Measurements from ENCODE around the gene CDH16.

The CDH16 gene

DNA sequence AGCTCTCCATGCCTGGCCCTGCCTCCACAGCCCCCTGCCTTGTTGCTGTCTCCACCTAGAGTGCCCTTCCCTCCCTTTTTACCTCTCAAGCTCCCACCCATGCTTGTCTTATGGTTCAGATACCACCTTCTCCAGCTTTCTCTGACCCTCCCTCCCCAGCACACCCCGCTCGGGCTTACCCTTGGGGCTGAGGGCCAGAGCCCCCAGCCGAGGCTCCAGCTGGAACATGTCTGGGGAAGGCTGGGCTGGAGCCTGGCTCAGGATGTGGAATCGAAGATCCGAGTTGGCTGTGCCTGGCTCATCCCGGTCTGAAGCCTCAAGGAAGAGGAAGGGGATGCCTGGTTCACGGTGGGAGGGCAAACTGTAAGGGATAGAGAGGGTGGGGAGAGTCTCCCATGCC is 3.6 kb downstream of the CDH16 start:
- H2AFZ ChIP-seq (ENCODE audit: low read depth, low read length): no peak overlapping the region
- no peaks in the 10 kb centered on the region for H3K79me2 ChIP-seq (ENCODE audit: low read length)
- H3K4me2 ChIP-seq (ENCODE audit: low read length): no peak overlapping the region
- H3K4me3 ChIP-seq (ENCODE audit: low read length): no peak overlapping the region
- TF ChIP-seq, protein P1, sequence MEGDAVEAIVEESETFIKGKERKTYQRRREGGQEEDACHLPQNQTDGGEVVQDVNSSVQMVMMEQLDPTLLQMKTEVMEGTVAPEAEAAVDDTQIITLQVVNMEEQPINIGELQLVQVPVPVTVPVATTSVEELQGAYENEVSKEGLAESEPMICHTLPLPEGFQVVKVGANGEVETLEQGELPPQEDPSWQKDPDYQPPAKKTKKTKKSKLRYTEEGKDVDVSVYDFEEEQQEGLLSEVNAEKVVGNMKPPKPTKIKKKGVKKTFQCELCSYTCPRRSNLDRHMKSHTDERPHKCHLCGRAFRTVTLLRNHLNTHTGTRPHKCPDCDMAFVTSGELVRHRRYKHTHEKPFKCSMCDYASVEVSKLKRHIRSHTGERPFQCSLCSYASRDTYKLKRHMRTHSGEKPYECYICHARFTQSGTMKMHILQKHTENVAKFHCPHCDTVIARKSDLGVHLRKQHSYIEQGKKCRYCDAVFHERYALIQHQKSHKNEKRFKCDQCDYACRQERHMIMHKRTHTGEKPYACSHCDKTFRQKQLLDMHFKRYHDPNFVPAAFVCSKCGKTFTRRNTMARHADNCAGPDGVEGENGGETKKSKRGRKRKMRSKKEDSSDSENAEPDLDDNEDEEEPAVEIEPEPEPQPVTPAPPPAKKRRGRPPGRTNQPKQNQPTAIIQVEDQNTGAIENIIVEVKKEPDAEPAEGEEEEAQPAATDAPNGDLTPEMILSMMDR (IDR thresholded peaks at IDR 0.05; ENCODE audit: low read depth, low read length): no peak
- no peak for TF ChIP-seq EZH2phosphoT487 (IDR thresholded peaks at IDR 0.05; ENCODE audit: low read depth)
- H3K36me3 ChIP-seq (replicated peaks; ENCODE audit: low read depth, low read length): no peaks in the 10 kb centered on the region
- H3K9ac ChIP-seq (ENCODE audit: low read length): no peak overlapping the region
- H3K9me3 ChIP-seq (ENCODE audit: insufficient read depth, low read length): no peaks in the 10 kb centered on the region
- 0 out of 2 replicates have a peak, but pooled peaks cover 3% of the 10 kb centered on the region for H3K4me1 ChIP-seq (ENCODE audit: low read length)
- H4K20me1 ChIP-seq (ENCODE audit: insufficient read depth, low read length): no peaks in the 10 kb centered on the region
- H3K27me3 ChIP-seq (ENCODE audit: low read depth, low read length): 0 out of 2 replicates have a peak, but pooled peaks cover 8% of the 10 kb centered on the region
- no peak overlapping the region for H3K27ac ChIP-seq (ENCODE audit: low read length)

DNA sequence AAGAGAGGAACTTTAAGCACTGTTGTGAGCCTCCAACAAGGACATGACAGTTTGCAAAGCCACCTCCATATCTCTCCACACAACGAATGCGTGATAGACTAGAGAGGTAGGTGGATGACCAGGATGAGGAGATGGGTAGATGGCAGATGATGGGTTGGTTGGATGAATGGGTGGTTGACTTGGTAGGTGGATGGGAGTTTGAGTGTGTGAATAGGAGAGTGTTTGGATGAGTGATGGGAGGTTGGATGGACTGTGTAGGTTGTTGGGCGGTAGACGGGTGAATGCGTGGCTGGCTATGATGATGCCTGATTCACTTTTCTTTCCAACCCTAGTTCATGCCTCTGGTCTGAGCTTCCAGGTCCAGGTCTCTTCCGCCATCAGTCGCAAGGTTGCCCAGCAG is 4.1 kb downstream of the CDH16 start:
- Histone ChIP-seq H2AFZ (ENCODE audit: low read depth, low read length) (no peak overlapping the region), H3K79me2 (ENCODE audit: low read length) (no peaks in the 10 kb centered on the region), H3K4me2 (ENCODE audit: low read length) (no peak overlapping the region), H3K4me3 (ENCODE audit: low read length) (no peak overlapping the region), H3K9ac (ENCODE audit: low read length) (no peak overlapping the region), H3K4me1 (ENCODE audit: low read length) (0 out of 2 replicates have a peak, but pooled peaks cover 2% of the 10 kb centered on the region), H3K27ac (ENCODE audit: low read length) (no peak overlapping the region), H3K9me3 (ENCODE audit: insufficient read depth, low read length) (no peaks in the 10 kb centered on the region), H3K27me3 (ENCODE audit: low read depth, low read length) (0 out of 2 replicates have a peak, but pooled peaks cover 8% of the 10 kb centered on the region), H4K20me1 (ENCODE audit: insufficient read depth, low read length) (no peaks in the 10 kb centered on the region), H3K36me3 (replicated peaks; ENCODE audit: low read depth, low read length) (no peaks in the 10 kb centered on the region)
- TF ChIP-seq, protein P1 (IDR thresholded peaks at IDR 0.05; ENCODE audit: low read depth, low read length): no peak
- TF ChIP-seq EZH2phosphoT487 (IDR thresholded peaks at IDR 0.05; ENCODE audit: low read depth): no peak

DNA sequence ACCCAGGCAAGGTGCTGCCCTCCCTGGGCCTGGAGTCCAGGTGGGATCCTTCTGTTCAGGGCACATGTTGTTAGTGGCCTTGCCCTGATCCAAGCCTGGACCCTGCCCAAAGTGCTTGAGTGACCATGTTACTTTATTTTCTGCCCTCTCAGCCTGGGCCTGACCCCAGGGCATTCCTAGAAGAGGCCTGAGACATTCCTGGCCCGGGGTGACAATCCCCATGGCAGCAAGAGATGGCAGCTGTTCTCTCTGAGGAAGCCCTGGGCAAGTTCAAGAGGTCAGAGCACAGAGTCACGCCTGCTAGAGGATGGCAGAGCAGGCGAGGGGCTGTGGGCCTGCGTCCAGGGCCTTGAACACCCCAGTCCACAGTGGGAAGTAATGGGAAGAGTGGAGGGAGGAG is 5.0 kb downstream of the CDH16 start:
- TF ChIP-seq EZH2phosphoT487 (IDR thresholded peaks at IDR 0.05; ENCODE audit: low read depth): no peak
- TF ChIP-seq, protein P1 (IDR thresholded peaks at IDR 0.05; ENCODE audit: low read depth, low read length): no peak
- no peak overlapping the region for H3K9ac ChIP-seq (ENCODE audit: low read length)
- no peaks in the 10 kb centered on the region for H3K36me3 ChIP-seq (replicated peaks; ENCODE audit: low read depth, low read length)
- H3K27me3 ChIP-seq (ENCODE audit: low read depth, low read length): 0 out of 2 replicates have a peak, but pooled peaks cover 8% of the 10 kb centered on the region
- no peak overlapping the region for H3K4me3 ChIP-seq (ENCODE audit: low read length)
- no peak overlapping the region for H2AFZ ChIP-seq (ENCODE audit: low read depth, low read length)
- no peaks in the 10 kb centered on the region for H3K79me2 ChIP-seq (ENCODE audit: low read length)
- H4K20me1 ChIP-seq (ENCODE audit: insufficient read depth, low read length): no peaks in the 10 kb centered on the region
- H3K9me3 ChIP-seq (ENCODE audit: insufficient read depth, low read length): no peaks in the 10 kb centered on the region
- H3K27ac ChIP-seq (ENCODE audit: low read length): no peak overlapping the region
- no peak overlapping the region for H3K4me2 ChIP-seq (ENCODE audit: low read length)
- no peaks in the 10 kb centered on the region for H3K4me1 ChIP-seq (ENCODE audit: low read length)

DNA sequence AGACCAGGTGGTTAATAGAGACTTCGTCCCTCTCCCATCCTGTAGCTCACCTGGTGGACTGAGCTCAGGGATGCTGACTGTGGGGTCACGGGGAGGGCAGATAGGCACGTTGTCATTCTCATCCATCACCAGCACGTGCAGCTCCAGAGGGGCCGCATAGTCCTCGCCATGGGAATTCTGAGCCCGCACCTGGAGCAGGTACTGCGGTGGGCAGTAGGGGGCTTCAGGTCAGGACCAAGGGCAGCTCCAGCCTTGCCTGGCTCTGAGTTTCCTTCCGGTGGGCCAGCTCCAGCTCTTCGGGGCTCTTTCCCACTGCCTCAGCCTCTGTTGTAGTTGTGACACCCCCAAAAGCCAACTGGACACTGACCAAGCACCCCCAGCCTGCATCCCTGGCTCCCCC is 5.6 kb downstream of the CDH16 start:
- Histone ChIP-seq H3K36me3 (replicated peaks; ENCODE audit: low read depth, low read length) (no peaks in the 10 kb centered on the region), H3K9ac (ENCODE audit: low read length) (no peak overlapping the region), H3K4me3 (ENCODE audit: low read length) (no peak overlapping the region), H3K79me2 (ENCODE audit: low read length) (no peaks in the 10 kb centered on the region), H3K4me2 (ENCODE audit: low read length) (no peak overlapping the region), H3K27me3 (ENCODE audit: low read depth, low read length) (0 out of 2 replicates have a peak, but pooled peaks cover 8% of the 10 kb centered on the region), H3K27ac (ENCODE audit: low read length) (no peak overlapping the region), H2AFZ (ENCODE audit: low read depth, low read length) (no peak overlapping the region), H3K4me1 (ENCODE audit: low read length) (no peaks in the 10 kb centered on the region), H3K9me3 (ENCODE audit: insufficient read depth, low read length) (no peaks in the 10 kb centered on the region), H4K20me1 (ENCODE audit: insufficient read depth, low read length) (no peaks in the 10 kb centered on the region)
- TF ChIP-seq, protein P1 (IDR thresholded peaks at IDR 0.05; ENCODE audit: low read depth, low read length): no peak
- TF ChIP-seq EZH2phosphoT487 (IDR thresholded peaks at IDR 0.05; ENCODE audit: low read depth): no peak
